ENCODE results near the gene CPN2. TPM values are rescaled to one million over a fixed set of nuclear protein-coding genes. Genes with fewer than 3 reads are reported as not detected.
A peak's percentile ranks its signal among the peaks of the same experiment; 100 is the strongest.

CPN2 gene
- total and polyA plus RNA-seq, 2 of the 13 experiments (the other 11 are each of a cell fraction or from before 2014, with no cell fraction given): 26.7 to 27.7 TPM

DNA sequence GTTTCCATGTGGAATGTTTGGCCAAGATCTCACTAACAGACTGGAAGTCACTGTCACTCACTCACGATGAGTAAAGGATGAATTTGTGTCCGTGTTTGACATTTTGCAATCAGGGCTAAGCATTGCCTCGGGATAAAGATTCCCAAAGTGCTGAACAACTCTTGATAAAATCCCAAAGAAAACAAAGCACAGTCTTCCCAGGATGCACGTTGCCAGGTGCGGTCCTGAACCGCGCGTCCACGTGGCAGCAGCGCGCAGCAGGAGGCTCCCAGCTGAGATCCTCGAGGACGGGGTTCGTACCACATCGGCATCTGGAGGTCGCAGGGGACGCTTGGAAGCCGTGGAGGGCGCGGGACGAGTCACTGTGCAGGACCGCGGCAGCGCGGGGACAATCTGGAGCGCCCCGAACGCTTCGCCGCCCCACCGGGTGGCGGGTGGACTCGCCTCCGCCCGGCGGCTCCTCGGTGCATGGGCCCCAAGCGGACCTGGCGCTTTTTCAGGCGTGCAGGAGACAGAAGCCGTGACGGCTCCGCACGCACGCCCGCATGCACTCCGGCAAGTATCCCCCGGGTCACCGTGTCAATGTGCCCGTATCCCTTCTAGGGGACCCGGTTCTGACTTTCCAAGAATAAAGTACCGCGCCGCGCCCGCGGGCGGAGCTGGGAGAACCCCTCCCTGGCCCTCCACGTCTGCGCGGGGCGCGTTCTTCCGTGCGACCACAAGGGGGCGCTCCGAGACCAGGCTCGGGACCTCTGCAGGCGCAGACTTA is 17.7 kb downstream of the CPN2 start (continued):
- TF ChIP-seq ZNF563 (CRISPR knock-in tag; IDR thresholded peaks at IDR 0.05) (peak; percentile 95), ZNF343 (CRISPR knock-in tag; IDR thresholded peaks at IDR 0.05) (peak; percentile 92; the same call in 1 of the 2 replicates), SOX13 (IDR thresholded peaks at IDR 0.05) (no peak), SOX13 (CRISPR knock-in tag; conservative IDR thresholded peaks at IDR 0.05 in 1 of 2, IDR thresholded peaks at IDR 0.05 in 1 of 2) (peak in 1 of 2 experiments; percentile 49; a peak in 1 of 4 replicates), NRL (CRISPR knock-in tag; IDR thresholded peaks at IDR 0.05; ENCODE audit: borderline replicate concordance) (peak; percentile 97), ZNF850 (CRISPR knock-in tag; conservative IDR thresholded peaks at IDR 0.05) (no peak), NFE2 (CRISPR knock-in tag; IDR thresholded peaks at IDR 0.05) (no peak), IRF9 (CRISPR knock-in tag; IDR thresholded peaks at IDR 0.05; ENCODE audit: borderline replicate concordance) (peak; percentile 74; the same call in 1 of the 2 replicates), EED (CRISPR knock-in tag; IDR thresholded peaks at IDR 0.05) (peak; percentile 96), ZNF670 (CRISPR knock-in tag; IDR thresholded peaks at IDR 0.05; ENCODE audit: borderline replicate concordance) (peak; percentile 42; the same call in 1 of the 2 replicates), ZNF570 (CRISPR knock-in tag; IDR thresholded peaks at IDR 0.05; ENCODE audit: borderline replicate concordance) (0 out of 2 replicates have a peak, but pooled peaks have one; percentile 63), DZIP1 (CRISPR knock-in tag; IDR thresholded peaks at IDR 0.05) (peak; percentile 84; the same call in 1 of the 2 replicates), KDM2A (CRISPR knock-in tag; IDR thresholded peaks at IDR 0.05; ENCODE audit: borderline replicate concordance, low read depth) (peak; percentile 73; the same call in 1 of the 2 replicates), ZNF264 (CRISPR knock-in tag; IDR thresholded peaks at IDR 0.05) (peak; percentile 49; the same call in 1 of the 2 replicates), ZNF577 (CRISPR knock-in tag; IDR thresholded peaks at IDR 0.05; ENCODE audit: borderline replicate concordance, low read depth) (peak; percentile 87; the same call in 1 of the 2 replicates), ZNF749 (CRISPR knock-in tag; IDR thresholded peaks at IDR 0.05; ENCODE audit: borderline replicate concordance) (peak; percentile 85), HNRNPH1 (optimal IDR thresholded peaks at IDR 0.05; ENCODE audit: low read depth, low read length) (no peak), ZNF605 (CRISPR knock-in tag; IDR thresholded peaks at IDR 0.05) (peak; percentile 98)
- TF ChIP-seq, protein P1, sequence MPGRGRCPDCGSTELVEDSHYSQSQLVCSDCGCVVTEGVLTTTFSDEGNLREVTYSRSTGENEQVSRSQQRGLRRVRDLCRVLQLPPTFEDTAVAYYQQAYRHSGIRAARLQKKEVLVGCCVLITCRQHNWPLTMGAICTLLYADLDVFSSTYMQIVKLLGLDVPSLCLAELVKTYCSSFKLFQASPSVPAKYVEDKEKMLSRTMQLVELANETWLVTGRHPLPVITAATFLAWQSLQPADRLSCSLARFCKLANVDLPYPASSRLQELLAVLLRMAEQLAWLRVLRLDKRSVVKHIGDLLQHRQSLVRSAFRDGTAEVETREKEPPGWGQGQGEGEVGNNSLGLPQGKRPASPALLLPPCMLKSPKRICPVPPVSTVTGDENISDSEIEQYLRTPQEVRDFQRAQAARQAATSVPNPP (CRISPR knock-in tag; IDR thresholded peaks at IDR 0.05): no peak
- TF ChIP-seq, protein P2, sequence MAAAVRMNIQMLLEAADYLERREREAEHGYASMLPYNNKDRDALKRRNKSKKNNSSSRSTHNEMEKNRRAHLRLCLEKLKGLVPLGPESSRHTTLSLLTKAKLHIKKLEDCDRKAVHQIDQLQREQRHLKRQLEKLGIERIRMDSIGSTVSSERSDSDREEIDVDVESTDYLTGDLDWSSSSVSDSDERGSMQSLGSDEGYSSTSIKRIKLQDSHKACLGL (CRISPR knock-in tag; IDR thresholded peaks at IDR 0.05): peak; percentile 98
